Uterus (tissue), 4 donors: ENCODE data around the gene AKAP8. TPM values are rescaled to one million over a fixed set of nuclear protein-coding genes. Genes with fewer than 3 reads are reported as not detected.

Experiments
- DNase-seq, 2 donors: peaks; one replicate each; pipeline ENCODE4 v3.0.0-alpha.2; 2019 to 2020
- H3K27ac ChIP-seq, 2 donors: fragments of 200-600 bp; sonication (generic); 1 replicate in 1 of 2; 2 replicates in 1 of 2; pipeline ENCODE4 v1.5.1; 2016 to 2018
- H3K27me3 ChIP-seq, 2 donors: fragments of 200-600 bp; sonication (generic); one replicate each; pipeline ENCODE4 v1.5.1; 2018 to 2019; ENCODE audit warnings: control low read depth in 1 of 2
- H3K36me3 ChIP-seq, 2 donors: fragments of 200-600 bp; sonication (generic); one replicate each; pipeline ENCODE4 v1.5.1; 2019; ENCODE audit warnings: control low read depth in 1 of 2
- H3K4me1 ChIP-seq, 2 donors: fragments of 200-600 bp; sonication (generic); one replicate each; pipeline ENCODE4 v1.5.1; 2018 to 2019; ENCODE audit warnings: control low read depth in 1 of 2
- H3K4me3 ChIP-seq, 2 donors: fragments of 200-600 bp; sonication (generic); 1 replicate in 1 of 2; 2 replicates in 1 of 2; pipeline ENCODE4 v1.5.1; 2018 to 2019; ENCODE audit warnings: mild to moderate bottlenecking in 1 of 2
- H3K9me3 ChIP-seq, 2 donors: fragments of 200-600 bp; sonication (generic); one replicate each; pipeline ENCODE4 v1.5.1; 2019; ENCODE audit warnings: control low read depth in 1 of 2
- CTCF ChIP-seq, 4 experiments: fragments of 200-600 bp in 2 of 4; fragments of 450-650 bp in 2 of 4; sonication (generic) in 2 of 4; IDR thresholded peaks; one replicate each; pipeline ENCODE4 v1.5.1; 2016 to 2019; ENCODE audit warnings: antibody characterized with exemption in 4 of 4, mild to moderate bottlenecking in 2 of 4, moderate library complexity in 1 of 4
- POLR2A ChIP-seq, 2 donors: fragments of 450-650 bp; IDR thresholded peaks; one replicate each; pipeline ENCODE4 v1.6.1; 2016; ENCODE audit warnings: antibody characterized with exemption in 2 of 2, mild to moderate bottlenecking in 1 of 2, moderate library complexity in 1 of 2
- intact Hi-C: fragments of 100-400 bp; cut with DNase I; formaldehyde crosslinking; loops from one replicate; pipeline ENCODE4 v1.15.1; 2023; ENCODE audit warnings: low total_unique reads
- total RNA-seq, 4 donors: library from RNA; depleted of rRNA in 3 of 4; stranded (reverse); fragments of >200 nt in 3 of 4; gene quantifications; one replicate each; pipeline versions ENCODE4 v1.1.0 to v1.2.4, GENCODE V29; 2014 to 2023
- donor health status: DM: yes; HTN: yes; CAD: no.

AKAP8 gene
- total RNA-seq, 4 donors from 2014 or later = 17.1 to 55.6 (median 39.2) TPM

GRCh38 chr19:15394426-15394825, 14.8 kb upstream of the AKAP8 start:
- no peak for DNase-seq
- TF ChIP-seq POLR2A (IDR thresholded peaks at IDR 0.05) = no peak
- TF ChIP-seq CTCF (IDR thresholded peaks at IDR 0.05) = no peak
- H3K9me3 ChIP-seq = no peaks in the 10 kb centered on the region
- H3K27me3 ChIP-seq = no peaks in the 10 kb centered on the region
- H3K4me3 ChIP-seq = no peak overlapping the region
- H3K27ac ChIP-seq = no peak overlapping the region
- H3K36me3 ChIP-seq = no peaks in the 10 kb centered on the region
- intact Hi-C loops = no loop called here
- no peaks in the 10 kb centered on the region for H3K4me1 ChIP-seq

- H3K36me3 ChIP-seq = no peaks in the 10 kb centered on the region
- intact Hi-C loops = no loop called here
Measured at GRCh38 chr19:15393963-15394362, 14.4 kb upstream of the AKAP8 start.

GRCh38 chr19:15390814-15391213, 11.2 kb upstream of the AKAP8 start:
- no peaks in the 10 kb centered on the region for H3K4me1 ChIP-seq
- no peak overlapping the region for H3K27ac ChIP-seq
- no peaks in the 10 kb centered on the region for H3K27me3 ChIP-seq
- no peaks in the 10 kb centered on the region for H3K9me3 ChIP-seq
- no peak overlapping the region for H3K4me3 ChIP-seq
- no peak for DNase-seq
- no peak for TF ChIP-seq POLR2A (IDR thresholded peaks at IDR 0.05)
- no peak for TF ChIP-seq CTCF (IDR thresholded peaks at IDR 0.05)
- H3K36me3 ChIP-seq = no peaks in the 10 kb centered on the region
- intact Hi-C loops = no loop called here

More at GRCh38 chr19:15393963-15394362, 14.4 kb upstream of the AKAP8 start:
- Histone ChIP-seq H3K4me3 (no peak overlapping the region), H3K4me1 (no peaks in the 10 kb centered on the region), H3K9me3 (no peaks in the 10 kb centered on the region), H3K27me3 (no peaks in the 10 kb centered on the region), H3K27ac (no peak overlapping the region)
- DNase-seq = no peak
- no peak for TF ChIP-seq CTCF (IDR thresholded peaks at IDR 0.05)

GRCh38 chr19:15381864-15382263, 2.3 kb upstream of the AKAP8 start:
- Histone ChIP-seq H3K36me3 (no peaks in the 10 kb centered on the region), H3K27me3 (no peaks in the 10 kb centered on the region), H3K9me3 (no peaks in the 10 kb centered on the region), H3K27ac (peak overlapping the region in 1 of 2 donors; percentile 21), H3K4me1 (peaks cover 4 to 11% of the 10 kb centered on the region in 2 donors), H3K4me3 (no peak overlapping the region)
- DNase-seq = no peak
- intact Hi-C loops = no loop called here
- TF ChIP-seq CTCF (IDR thresholded peaks at IDR 0.05) = no peak
- no peak for TF ChIP-seq POLR2A (IDR thresholded peaks at IDR 0.05)

GRCh38 chr19:15381429-15381828, 1.8 kb upstream of the AKAP8 start:
- H3K4me3 ChIP-seq = no peak overlapping the region
- peaks cover 4 to 15% of the 10 kb centered on the region in 2 donors for H3K4me1 ChIP-seq
- H3K9me3 ChIP-seq = no peaks in the 10 kb centered on the region
- no peaks in the 10 kb centered on the region for H3K36me3 ChIP-seq
- intact Hi-C loops = no loop called here
- TF ChIP-seq CTCF (IDR thresholded peaks at IDR 0.05) (no peak), POLR2A (IDR thresholded peaks at IDR 0.05) (no peak)
- H3K27ac ChIP-seq = no peak overlapping the region
- no peaks in the 10 kb centered on the region for H3K27me3 ChIP-seq
- DNase-seq = no peak
